Parathyroid adenoma (tissue), 2 donors: ENCODE results near the gene HES7.

Experiments used
- H2AFZ ChIP-seq: fragments of 300-600 bp; sonication (generic); one replicate; pipeline ENCODE4 v1.7.0; 2017; ENCODE audit warnings: antibody characterized with exemption, mild to moderate bottlenecking
- H3K27ac ChIP-seq: fragments of 300-600 bp; sonication (generic); one replicate; pipeline ENCODE4 v1.7.0; 2017
- H3K27me3 ChIP-seq: fragments of 300-600 bp; sonication (generic); one replicate; pipeline ENCODE4 v1.7.0; 2017; ENCODE audit warnings: low read length; ENCODE audit not compliant: control insufficient read depth, insufficient read depth
- H3K36me3 ChIP-seq: fragments of 300-600 bp; sonication (generic); one replicate; pipeline ENCODE4 v1.7.0; 2017; ENCODE audit warnings: low read length; ENCODE audit not compliant: control insufficient read depth, insufficient read depth
- H3K4me1 ChIP-seq: fragments of 300-600 bp; sonication (generic); one replicate; pipeline ENCODE4 v1.7.0; 2017; ENCODE audit warnings: control low read depth
- H3K4me2 ChIP-seq: fragments of 300-600 bp; sonication (generic); one replicate; pipeline ENCODE4 v1.7.0; 2017; ENCODE audit warnings: low read length
- H3K4me3 ChIP-seq: fragments of 300-600 bp; sonication (generic); one replicate; pipeline ENCODE4 v1.7.0; 2017; ENCODE audit warnings: low read depth, low read length
- H3K79me2 ChIP-seq: fragments of 300-600 bp; sonication (generic); one replicate; pipeline ENCODE4 v1.7.0; 2017; ENCODE audit warnings: control low read depth
- H3K9ac ChIP-seq: fragments of 300-600 bp; sonication (generic); one replicate; pipeline ENCODE4 v1.7.0; 2017; ENCODE audit warnings: mild to moderate bottlenecking
- H3K9me3 ChIP-seq: fragments of 300-600 bp; sonication (generic); one replicate; pipeline ENCODE4 v1.7.0; 2017; ENCODE audit warnings: low read length; ENCODE audit not compliant: control insufficient read depth
- CTCF ChIP-seq: fragments of 300-600 bp; sonication (generic); IDR thresholded peaks from one replicate; pipeline ENCODE4 v1.7.0; 2017; ENCODE audit warnings: antibody characterized with exemption, mild to moderate bottlenecking
- donor health status: primary hyperparathyroidism.

Gene HES7

GRCh38 chr17:8087075-8087951, 36.6 kb downstream of the HES7 start, which contains the start of gene ALOX12B:
Gene ALOX12B, minus strand, starts transcription at chr17:8087716. Its CDS starts 274 bp downstream, at chr17:8087442.
- no peak within 1 kb of the TSS for H3K4me3 ChIP-seq
- H2AFZ ChIP-seq: no peak within 1 kb of the TSS
- no peak for TF ChIP-seq CTCF
- no peak within 1 kb of the TSS for H3K27ac ChIP-seq
- H3K27me3 ChIP-seq: no peaks in the 10 kb centered on the region
- no peaks in the 10 kb centered on the region for H3K9me3 ChIP-seq
- no peaks in the 10 kb centered on the region for H3K4me1 ChIP-seq
- H3K9ac ChIP-seq: no peak within 1 kb of the TSS
- no peaks in the 10 kb centered on the region for H3K79me2 ChIP-seq
- H3K36me3 ChIP-seq: no peaks in the 10 kb centered on the region
- H3K4me2 ChIP-seq: no peak within 1 kb of the TSS

- no peak for TF ChIP-seq CTCF
- no peaks in the 10 kb centered on the region for H3K36me3 ChIP-seq
- H2AFZ ChIP-seq: no peak overlapping the region
- no peak overlapping the region for H3K4me3 ChIP-seq
- H3K4me2 ChIP-seq: no peak overlapping the region
- no peaks in the 10 kb centered on the region for H3K79me2 ChIP-seq
- H3K9ac ChIP-seq: no peak overlapping the region
- no peaks in the 10 kb centered on the region for H3K9me3 ChIP-seq
- H3K27me3 ChIP-seq: no peaks in the 10 kb centered on the region
- H3K4me1 ChIP-seq: no peaks in the 10 kb centered on the region
- no peak overlapping the region for H3K27ac ChIP-seq
These were observed 39.7 kb downstream of the HES7 start for GRCh38 chr17:8084250-8084649.

- no peak overlapping the region for H3K4me2 ChIP-seq
- no peaks in the 10 kb centered on the region for H3K27me3 ChIP-seq
- no peaks in the 10 kb centered on the region for H3K4me1 ChIP-seq
- H3K9ac ChIP-seq: no peak overlapping the region
- no peak for TF ChIP-seq CTCF
- H3K9me3 ChIP-seq: no peaks in the 10 kb centered on the region
- H3K27ac ChIP-seq: no peak overlapping the region
- H3K4me3 ChIP-seq: no peak overlapping the region
- no peak overlapping the region for H2AFZ ChIP-seq
- H3K36me3 ChIP-seq: no peaks in the 10 kb centered on the region
- H3K79me2 ChIP-seq: no peaks in the 10 kb centered on the region
These were observed 41.6 kb downstream of the HES7 start for GRCh38 chr17:8082292-8082691.

- H3K27me3 ChIP-seq: no peaks in the 10 kb centered on the region
- no peak overlapping the region for H3K4me3 ChIP-seq
- no peaks in the 10 kb centered on the region for H3K79me2 ChIP-seq
- no peaks in the 10 kb centered on the region for H3K9me3 ChIP-seq
- H3K9ac ChIP-seq: no peak overlapping the region
- H3K27ac ChIP-seq: no peak overlapping the region
- H3K36me3 ChIP-seq: no peaks in the 10 kb centered on the region
- no peak overlapping the region for H2AFZ ChIP-seq
- H3K4me1 ChIP-seq: no peaks in the 10 kb centered on the region
- H3K4me2 ChIP-seq: no peak overlapping the region
- no peak for TF ChIP-seq CTCF
These were observed 42.0 kb downstream of the HES7 start for GRCh38 chr17:8081876-8082275.

- H3K4me2 ChIP-seq: no peak overlapping the region
- no peak overlapping the region for H3K27ac ChIP-seq
- H3K9ac ChIP-seq: no peak overlapping the region
- no peaks in the 10 kb centered on the region for H3K9me3 ChIP-seq
- H3K4me3 ChIP-seq: no peak overlapping the region
- no peaks in the 10 kb centered on the region for H3K4me1 ChIP-seq
- H3K36me3 ChIP-seq: no peaks in the 10 kb centered on the region
- H3K79me2 ChIP-seq: no peaks in the 10 kb centered on the region
- H3K27me3 ChIP-seq: no peaks in the 10 kb centered on the region
- no peak overlapping the region for H2AFZ ChIP-seq
- no peak for TF ChIP-seq CTCF
These were observed 43.1 kb downstream of the HES7 start for GRCh38 chr17:8080799-8081219.
